ENCODE results near the gene SPEM3. TPM values are rescaled to one million over a fixed set of nuclear protein-coding genes. Genes with fewer than 3 reads are reported as not detected.
A peak's percentile ranks its signal among the peaks of the same experiment; 100 is the strongest.

The SPEM3 gene
- total RNA-seq, 1 donor from 2014 or later, result not detected

DNA sequence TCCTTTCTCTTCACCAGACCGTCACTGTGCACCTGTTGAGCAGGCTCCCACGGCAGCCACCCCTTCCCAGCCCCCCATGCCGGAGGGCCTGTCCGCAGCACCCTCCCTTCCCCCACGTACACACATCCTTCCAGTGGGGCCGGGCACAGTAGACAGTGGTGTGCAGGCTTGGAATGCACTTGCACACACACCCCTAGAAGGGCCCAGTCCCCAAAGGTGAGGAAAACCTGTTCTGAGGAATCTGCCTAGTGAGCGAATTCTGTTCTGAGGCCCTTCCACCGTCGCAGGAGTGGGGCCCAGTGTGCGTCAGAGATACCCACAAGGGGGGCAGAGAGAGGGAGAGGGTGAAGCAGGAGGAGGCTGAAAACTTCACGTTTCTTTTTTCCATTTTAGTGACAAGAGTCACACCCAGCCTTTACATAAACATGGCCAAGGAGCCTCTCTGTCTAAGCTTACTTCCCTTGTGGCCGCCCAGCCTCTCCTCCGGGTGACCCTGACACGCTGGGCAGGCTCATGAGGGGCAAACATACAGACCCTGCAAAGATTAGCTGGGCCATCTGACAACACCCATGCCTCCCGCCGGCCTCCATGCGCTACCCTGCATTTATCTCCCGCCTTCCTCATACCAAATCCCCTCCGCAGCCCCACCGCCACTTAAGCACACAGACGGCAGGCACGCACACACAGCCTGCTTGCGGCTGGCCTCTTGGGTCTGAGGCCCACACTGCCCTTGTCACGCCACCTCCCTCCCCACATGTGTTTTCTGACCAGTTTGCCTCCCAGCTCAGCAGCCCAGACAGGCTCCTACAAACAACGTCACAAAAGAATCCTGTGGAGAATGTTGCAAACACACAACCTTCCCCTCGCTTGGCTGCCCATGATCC is 49.0 kb downstream of the SPEM3 start:
- Mint-ChIP-seq H3K36me3 (peaks cover 7% of the 10 kb centered on the region), H3K27ac (peak overlapping the region; percentile 96), H3K27me3 (ENCODE audit: insufficient read depth, low read depth) (peaks cover 10% of the 10 kb centered on the region), H3K4me1 (peaks cover 50% of the 10 kb centered on the region), H3K9me3 (no peaks in the 10 kb centered on the region), H3K4me3 (peak overlapping the region; percentile 91)
- Histone ChIP-seq H3K27me3 (no peaks in the 10 kb centered on the region), H4K20me1 (ENCODE audit: low read depth) (peaks cover 26% of the 10 kb centered on the region), H3K36me3 (no peaks in the 10 kb centered on the region), H3K4me2 (peak overlapping the region; percentile 98), H2AFZ (replicated peaks) (no peak overlapping the region), H3K4me1 (peaks cover 15% of the 10 kb centered on the region), H3F3A (ENCODE audit: low read depth) (peaks cover 24% of the 10 kb centered on the region), H3K27ac (no peak overlapping the region), H3K4me3 (no peak overlapping the region), H3K9me3 (ENCODE audit: low read depth) (no peaks in the 10 kb centered on the region), H3K79me2 (ENCODE audit: low read depth) (peaks cover 72% of the 10 kb centered on the region), H3K9ac (no peak overlapping the region)
- peak; percentile 71 for DNase-seq (ENCODE audit: low spot score)
- TF ChIP-seq EZH2 (IDR thresholded peaks at IDR 0.05) (no peak), EZH2phosphoT487 (IDR thresholded peaks at IDR 0.05) (no peak)
- TF ChIP-seq, protein P1, sequence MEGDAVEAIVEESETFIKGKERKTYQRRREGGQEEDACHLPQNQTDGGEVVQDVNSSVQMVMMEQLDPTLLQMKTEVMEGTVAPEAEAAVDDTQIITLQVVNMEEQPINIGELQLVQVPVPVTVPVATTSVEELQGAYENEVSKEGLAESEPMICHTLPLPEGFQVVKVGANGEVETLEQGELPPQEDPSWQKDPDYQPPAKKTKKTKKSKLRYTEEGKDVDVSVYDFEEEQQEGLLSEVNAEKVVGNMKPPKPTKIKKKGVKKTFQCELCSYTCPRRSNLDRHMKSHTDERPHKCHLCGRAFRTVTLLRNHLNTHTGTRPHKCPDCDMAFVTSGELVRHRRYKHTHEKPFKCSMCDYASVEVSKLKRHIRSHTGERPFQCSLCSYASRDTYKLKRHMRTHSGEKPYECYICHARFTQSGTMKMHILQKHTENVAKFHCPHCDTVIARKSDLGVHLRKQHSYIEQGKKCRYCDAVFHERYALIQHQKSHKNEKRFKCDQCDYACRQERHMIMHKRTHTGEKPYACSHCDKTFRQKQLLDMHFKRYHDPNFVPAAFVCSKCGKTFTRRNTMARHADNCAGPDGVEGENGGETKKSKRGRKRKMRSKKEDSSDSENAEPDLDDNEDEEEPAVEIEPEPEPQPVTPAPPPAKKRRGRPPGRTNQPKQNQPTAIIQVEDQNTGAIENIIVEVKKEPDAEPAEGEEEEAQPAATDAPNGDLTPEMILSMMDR (IDR thresholded peaks at IDR 0.05), result no peak

DNA sequence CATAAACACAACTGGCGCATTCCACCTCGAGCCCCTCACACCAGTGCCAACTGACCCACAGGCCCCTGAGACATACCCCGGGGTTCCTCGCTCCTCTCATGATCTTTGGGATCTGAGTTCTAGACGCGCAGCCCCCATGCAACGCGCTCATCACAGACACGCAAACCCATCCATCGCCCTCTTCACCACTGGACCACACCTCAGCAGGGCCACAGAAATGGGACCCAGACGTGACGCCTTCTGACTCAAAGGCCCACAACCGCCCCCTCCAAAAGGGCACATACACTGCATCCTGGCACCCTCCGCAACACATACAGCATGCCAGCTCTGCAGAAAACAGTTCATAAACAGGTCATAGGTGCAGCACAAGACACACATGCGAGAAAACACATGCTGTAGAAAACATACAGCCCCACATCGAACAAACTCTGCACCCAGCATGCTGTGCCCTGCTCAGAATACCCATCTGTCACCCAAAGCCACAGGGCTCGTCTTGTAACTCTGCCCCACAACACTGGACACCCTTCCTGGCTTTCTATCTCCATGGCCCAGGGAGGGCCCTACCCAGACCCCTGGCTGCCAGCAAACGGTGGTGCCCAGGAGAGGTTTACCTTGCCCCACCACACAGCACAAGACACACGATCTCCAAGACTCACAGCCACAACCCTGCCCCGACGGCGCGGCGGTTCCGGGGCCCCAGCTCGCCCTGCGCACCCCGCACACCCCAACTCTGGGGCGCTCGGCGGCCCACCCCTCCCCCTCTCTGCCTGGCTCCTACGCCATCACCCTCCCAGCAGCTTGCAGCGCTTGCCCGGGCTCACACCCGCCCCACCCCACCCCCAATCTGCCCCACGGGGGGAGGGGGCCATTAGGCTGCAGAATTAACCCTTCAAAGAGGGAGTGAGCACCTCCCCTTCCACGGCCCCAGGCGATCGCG is 49.9 kb downstream of the SPEM3 start:
- Mint-ChIP-seq H3K4me3 (peak overlapping the region; percentile 91), H3K27ac (peak overlapping the region; percentile 96), H3K9me3 (no peaks in the 10 kb centered on the region), H3K4me1 (peaks cover 59% of the 10 kb centered on the region), H3K27me3 (ENCODE audit: insufficient read depth, low read depth) (peaks cover 16% of the 10 kb centered on the region), H3K36me3 (peaks cover 7% of the 10 kb centered on the region)
- H3K27me3 ChIP-seq, result no peaks in the 10 kb centered on the region
- H3K36me3 ChIP-seq, result no peaks in the 10 kb centered on the region
- TF ChIP-seq EZH2phosphoT487 (IDR thresholded peaks at IDR 0.05) (no peak), EZH2 (IDR thresholded peaks at IDR 0.05) (no peak)
- TF ChIP-seq, protein P1 (IDR thresholded peaks at IDR 0.05), result no peak
- H3K79me2 ChIP-seq (ENCODE audit: low read depth), result peaks cover 65% of the 10 kb centered on the region
- no peaks in the 10 kb centered on the region for H3K9me3 ChIP-seq (ENCODE audit: low read depth)
- peak; percentile 58 for DNase-seq (ENCODE audit: low spot score)
- H3K4me1 ChIP-seq, result peaks cover 19% of the 10 kb centered on the region
- H3K4me3 ChIP-seq, result peak overlapping the region; percentile 97
- peak overlapping the region; percentile 80 for H3K27ac ChIP-seq
- H4K20me1 ChIP-seq (ENCODE audit: low read depth), result peaks cover 26% of the 10 kb centered on the region
- peaks cover 31% of the 10 kb centered on the region for H3F3A ChIP-seq (ENCODE audit: low read depth)
- peak overlapping the region; percentile 79 for H3K9ac ChIP-seq
- H2AFZ ChIP-seq (replicated peaks), result peak overlapping the region; percentile 77
- H3K4me2 ChIP-seq, result peak overlapping the region; percentile 98

GRCh38 chr17:7479213-7480088 is 50.8 kb downstream of the SPEM3 start, which contains the start of gene ZBTB4:
TSS of gene ZBTB4 (minus strand) at chr17:7479631. CDS start at chr17:7466801, 12,830 bp downstream.
- Mint-ChIP-seq H3K27me3 (ENCODE audit: insufficient read depth, low read depth) (peaks cover 16% of the 10 kb centered on the region), H3K36me3 (peaks cover 7% of the 10 kb centered on the region), H3K4me1 (peaks cover 63% of the 10 kb centered on the region), H3K9me3 (no peaks in the 10 kb centered on the region), H3K4me3 (peak within 1 kb of the TSS; percentile 98), H3K27ac (peak within 1 kb of the TSS; percentile 99)
- Histone ChIP-seq H2AFZ (replicated peaks) (peak within 1 kb of the TSS; percentile 77), H4K20me1 (ENCODE audit: low read depth) (peaks cover 26% of the 10 kb centered on the region), H3F3A (ENCODE audit: low read depth) (peaks cover 33% of the 10 kb centered on the region), H3K36me3 (no peaks in the 10 kb centered on the region), H3K4me1 (peaks cover 19% of the 10 kb centered on the region), H3K9ac (peak within 1 kb of the TSS; percentile 79), H3K4me3 (peak within 1 kb of the TSS; percentile 97), H3K4me2 (peak within 1 kb of the TSS; percentile 98), H3K9me3 (ENCODE audit: low read depth) (no peaks in the 10 kb centered on the region), H3K79me2 (ENCODE audit: low read depth) (peaks cover 58% of the 10 kb centered on the region), H3K27ac (peak within 1 kb of the TSS; percentile 80), H3K27me3 (no peaks in the 10 kb centered on the region)
- DNase-seq (ENCODE audit: low spot score), result peak; percentile 82
- TF ChIP-seq EZH2 (IDR thresholded peaks at IDR 0.05) (no peak), EZH2phosphoT487 (IDR thresholded peaks at IDR 0.05) (no peak)
- TF ChIP-seq, protein P1 (IDR thresholded peaks at IDR 0.05), result no peak
